ENCODE data around the gene TMEM242.
A peak's percentile ranks its signal among the peaks of the same experiment; 100 is the strongest.

The TMEM242 gene

DNA sequence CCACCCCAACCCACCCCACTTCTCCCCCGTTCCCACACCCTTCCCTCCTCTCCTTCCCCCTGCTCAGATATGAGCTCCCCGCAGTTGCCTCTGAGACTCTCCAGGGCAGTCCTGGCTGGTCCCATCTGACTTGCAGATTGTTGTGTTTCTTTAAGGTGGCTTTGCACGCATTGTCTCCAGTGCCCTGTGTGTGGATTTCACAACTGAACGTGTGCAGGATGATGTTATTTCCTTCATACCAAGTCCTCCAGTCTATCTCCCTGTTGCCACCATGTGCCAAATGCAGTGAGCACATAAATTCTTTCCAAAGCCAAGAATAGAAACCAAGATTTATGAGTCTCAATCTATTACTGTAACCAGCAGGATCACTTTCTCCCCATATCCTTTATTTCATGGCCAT lies 79.1 kb downstream of the TMEM242 start:
- TF ChIP-seq, protein P1, sequence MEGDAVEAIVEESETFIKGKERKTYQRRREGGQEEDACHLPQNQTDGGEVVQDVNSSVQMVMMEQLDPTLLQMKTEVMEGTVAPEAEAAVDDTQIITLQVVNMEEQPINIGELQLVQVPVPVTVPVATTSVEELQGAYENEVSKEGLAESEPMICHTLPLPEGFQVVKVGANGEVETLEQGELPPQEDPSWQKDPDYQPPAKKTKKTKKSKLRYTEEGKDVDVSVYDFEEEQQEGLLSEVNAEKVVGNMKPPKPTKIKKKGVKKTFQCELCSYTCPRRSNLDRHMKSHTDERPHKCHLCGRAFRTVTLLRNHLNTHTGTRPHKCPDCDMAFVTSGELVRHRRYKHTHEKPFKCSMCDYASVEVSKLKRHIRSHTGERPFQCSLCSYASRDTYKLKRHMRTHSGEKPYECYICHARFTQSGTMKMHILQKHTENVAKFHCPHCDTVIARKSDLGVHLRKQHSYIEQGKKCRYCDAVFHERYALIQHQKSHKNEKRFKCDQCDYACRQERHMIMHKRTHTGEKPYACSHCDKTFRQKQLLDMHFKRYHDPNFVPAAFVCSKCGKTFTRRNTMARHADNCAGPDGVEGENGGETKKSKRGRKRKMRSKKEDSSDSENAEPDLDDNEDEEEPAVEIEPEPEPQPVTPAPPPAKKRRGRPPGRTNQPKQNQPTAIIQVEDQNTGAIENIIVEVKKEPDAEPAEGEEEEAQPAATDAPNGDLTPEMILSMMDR (IDR thresholded peaks at IDR 0.05; ENCODE audit: low read depth, low read length) = no peak
- DNase-seq (ENCODE audit: extremely low read depth, low read depth) = peak; percentile 27

DNA sequence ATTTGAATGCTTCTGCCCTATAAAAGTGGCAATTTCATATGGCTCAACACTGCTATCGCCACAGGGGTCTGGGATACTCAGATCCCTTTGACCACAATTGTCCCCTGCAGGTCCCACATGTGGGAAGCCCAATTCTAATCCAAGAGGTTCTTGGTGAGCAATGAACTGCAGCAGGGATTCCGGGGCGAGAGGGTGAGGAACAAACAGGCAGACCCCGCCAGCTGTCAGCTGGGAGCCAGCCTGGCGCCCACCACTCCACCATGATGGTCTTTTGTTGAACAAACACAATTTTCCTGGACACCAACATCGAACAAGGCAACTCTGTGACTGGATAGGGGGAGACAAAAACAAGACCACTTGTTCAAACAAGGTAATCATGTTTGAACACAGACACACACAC lies 80.5 kb downstream of the TMEM242 start:
- TF ChIP-seq, protein P1 (IDR thresholded peaks at IDR 0.05; ENCODE audit: low read depth, low read length) = no peak
- DNase-seq (ENCODE audit: extremely low read depth, low read depth) = no peak

DNA sequence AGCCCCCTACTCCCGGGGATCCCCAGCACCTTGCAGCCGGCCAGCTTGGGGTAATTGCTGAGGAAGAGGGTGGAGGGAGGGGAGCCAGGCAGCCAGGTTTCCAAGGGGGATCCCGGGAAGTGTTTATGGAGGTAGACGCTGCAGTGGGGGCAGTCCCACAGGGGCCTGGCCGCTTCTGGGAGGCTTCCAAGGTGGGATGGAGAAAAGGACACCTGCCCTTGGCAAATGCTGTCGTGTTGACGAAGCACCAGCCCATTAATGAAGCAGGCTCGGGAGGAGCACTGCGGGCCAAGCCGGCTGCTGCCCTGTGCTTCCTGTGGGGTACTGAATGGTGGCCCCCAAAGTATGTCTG lies 82.4 kb downstream of the TMEM242 start:
- DNase-seq (ENCODE audit: extremely low read depth, low read depth) = no peak
- TF ChIP-seq, protein P1 (IDR thresholded peaks at IDR 0.05; ENCODE audit: low read depth, low read length) = no peak

DNA sequence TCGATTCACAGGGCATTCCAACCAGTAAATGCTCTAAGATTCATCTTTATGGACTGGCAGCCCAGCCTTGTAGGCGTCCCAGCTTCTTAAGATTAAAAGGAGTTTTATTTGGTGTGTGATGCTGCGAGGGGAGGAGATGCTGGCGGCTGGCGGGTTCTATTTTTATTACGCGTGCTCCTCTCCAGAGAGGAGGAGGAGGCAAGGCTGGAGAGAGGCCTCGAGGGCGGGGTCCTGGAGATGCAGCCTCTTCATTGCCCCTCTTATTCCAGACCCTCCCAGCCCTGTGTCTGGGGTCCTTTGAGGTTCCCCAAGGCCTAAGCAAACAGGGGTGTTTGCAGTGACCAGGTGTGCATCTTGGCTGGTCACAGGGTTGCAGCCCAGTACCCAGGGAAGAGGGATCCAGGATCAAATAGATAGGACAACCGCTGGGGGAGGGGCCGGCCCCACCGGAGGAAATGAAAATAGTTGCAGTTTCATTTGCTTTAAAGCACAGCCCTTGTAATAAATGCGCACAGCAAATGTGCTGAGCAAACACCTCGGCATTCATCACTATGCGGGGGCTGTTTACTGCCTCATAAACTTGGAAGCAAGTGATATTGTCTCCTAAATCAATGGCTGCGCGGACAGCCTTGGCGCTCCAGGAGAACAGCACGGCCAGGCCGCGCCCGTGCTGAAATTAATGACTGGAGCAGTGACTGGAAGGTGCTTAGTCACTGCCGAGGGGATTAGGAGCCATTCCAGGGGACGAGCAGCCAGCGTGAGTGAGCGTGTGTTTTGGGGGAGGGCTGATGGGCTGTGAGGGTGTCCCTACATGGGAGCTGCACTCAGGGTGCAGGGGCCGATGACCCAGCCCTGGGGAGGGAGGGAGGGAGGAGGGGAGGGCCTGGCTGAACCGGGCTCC lies 83.0 kb downstream of the TMEM242 start:
- DNase-seq (ENCODE audit: extremely low read depth, low read depth) = no peak
- TF ChIP-seq, protein P1 (IDR thresholded peaks at IDR 0.05; ENCODE audit: low read depth, low read length) = no peak

DNA sequence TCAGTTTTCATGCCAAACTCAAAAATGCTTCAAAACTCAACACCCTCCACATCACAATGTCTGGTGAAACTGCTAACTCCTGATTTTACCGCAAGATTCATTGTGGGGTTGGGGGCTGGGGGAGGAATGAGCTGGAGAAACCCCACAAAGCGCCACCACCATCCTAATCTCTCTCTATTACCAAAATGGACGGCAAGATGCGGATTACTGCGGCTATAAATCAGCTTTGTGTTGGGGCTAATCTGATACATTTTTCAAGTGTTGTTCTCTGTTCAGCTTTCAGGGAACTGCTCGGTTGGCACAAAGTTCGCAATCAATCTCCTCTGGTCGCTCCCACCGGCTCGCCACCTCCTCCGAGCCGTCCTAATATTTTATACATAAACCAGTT lies 83.7 kb downstream of the TMEM242 start:
- DNase-seq (ENCODE audit: extremely low read depth, low read depth) = no peak
- TF ChIP-seq, protein P1 (IDR thresholded peaks at IDR 0.05; ENCODE audit: low read depth, low read length) = no peak

Measured in AG09319 (cell line).